Choroid plexus epithelial cell (primary cell): Measurements from ENCODE around the gene EP300.
"Not testable (repeated sequence)": the region's sequence is repeated elsewhere in the genome, so short reads cannot be mapped to it uniquely, and the experiment has no call there.

Source experiments
- DNase-seq: peaks from one replicate; pipeline ENCODE4 v3.0.0-alpha.2; 2010; ENCODE audit warnings: low read depth
- H3K4me3 ChIP-seq: 2 replicates; pipeline ENCODE4 v1.5.1; 2011; ENCODE audit warnings: low read depth, mild to moderate bottlenecking, control low read depth, low read length, moderate library complexity
- CTCF ChIP-seq: conservative IDR thresholded peaks from 2 replicates; pipeline ENCODE4 v1.5.1; 2011; ENCODE audit warnings: low read depth, mild to moderate bottlenecking, control low read depth, inconsistent platforms, low read length, moderate library complexity

EP300 gene

DNA sequence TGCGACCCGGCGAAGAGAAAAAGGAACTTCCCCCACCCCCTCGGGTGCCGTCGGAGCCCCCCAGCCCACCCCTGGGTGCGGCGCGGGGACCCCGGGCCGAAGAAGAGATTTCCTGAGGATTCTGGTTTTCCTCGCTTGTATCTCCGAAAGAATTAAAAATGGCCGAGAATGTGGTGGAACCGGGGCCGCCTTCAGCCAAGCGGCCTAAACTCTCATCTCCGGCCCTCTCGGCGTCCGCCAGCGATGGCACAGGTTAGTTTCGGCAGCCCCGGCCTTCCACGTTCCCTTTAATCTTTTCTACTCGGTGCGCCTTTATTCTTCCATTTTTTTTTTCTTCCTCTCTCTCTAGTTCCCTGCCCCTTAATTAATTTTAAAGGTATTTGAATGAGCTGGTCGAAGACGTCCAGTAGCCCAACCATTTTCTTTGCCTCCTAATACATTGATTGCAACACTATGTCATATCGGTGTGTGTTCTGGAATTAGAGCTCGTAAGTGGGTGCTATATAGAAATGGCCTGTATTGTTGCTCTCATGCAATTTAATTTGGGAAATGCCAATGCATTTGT is 537 bp downstream of the EP300 start:
- peak overlapping the region; percentile 95 for H3K4me3 ChIP-seq
- DNase-seq = peak; percentile 33
- no peak for TF ChIP-seq CTCF

DNA sequence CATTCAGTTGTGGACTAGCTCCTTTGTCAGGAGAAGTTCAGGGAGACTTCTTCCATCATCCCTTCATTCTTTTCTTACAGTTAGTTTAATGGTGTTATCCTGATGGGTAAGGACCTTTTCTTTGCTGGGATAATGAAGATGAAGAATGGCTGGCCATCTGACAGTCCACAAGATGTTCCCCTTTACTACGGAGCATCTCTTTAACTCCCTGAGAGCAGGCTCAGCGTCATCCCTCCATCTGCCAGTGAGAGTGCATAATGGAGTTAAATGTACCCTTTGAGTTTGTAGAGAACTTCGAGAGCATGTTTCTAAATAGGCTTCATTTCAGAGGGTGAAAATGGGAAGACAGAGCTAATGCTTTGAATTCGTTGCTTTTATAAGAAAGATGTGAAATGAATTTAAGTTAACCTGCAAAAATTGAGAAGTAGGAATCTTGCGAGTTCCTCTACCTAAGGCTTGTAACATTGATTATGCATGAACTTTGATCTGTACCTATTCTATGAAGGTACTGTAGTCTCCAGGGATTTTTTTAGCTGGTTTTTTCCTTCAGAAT is 1.7 kb downstream of the EP300 start:
- peak overlapping the region; percentile 95 for H3K4me3 ChIP-seq
- peak; percentile 60 for DNase-seq
- TF ChIP-seq CTCF = peak; percentile 5

- no peak for DNase-seq
- no peak overlapping the region for H3K4me3 ChIP-seq
- TF ChIP-seq CTCF = no peak
These were observed 4.0 kb downstream of the EP300 start for GRCh38 chr22:41096391-41096790.

- no peak overlapping the region for H3K4me3 ChIP-seq
- TF ChIP-seq CTCF = no peak
- DNase-seq = peak; percentile 14
These were observed 4.4 kb downstream of the EP300 start for GRCh38 chr22:41096841-41097240.

DNA sequence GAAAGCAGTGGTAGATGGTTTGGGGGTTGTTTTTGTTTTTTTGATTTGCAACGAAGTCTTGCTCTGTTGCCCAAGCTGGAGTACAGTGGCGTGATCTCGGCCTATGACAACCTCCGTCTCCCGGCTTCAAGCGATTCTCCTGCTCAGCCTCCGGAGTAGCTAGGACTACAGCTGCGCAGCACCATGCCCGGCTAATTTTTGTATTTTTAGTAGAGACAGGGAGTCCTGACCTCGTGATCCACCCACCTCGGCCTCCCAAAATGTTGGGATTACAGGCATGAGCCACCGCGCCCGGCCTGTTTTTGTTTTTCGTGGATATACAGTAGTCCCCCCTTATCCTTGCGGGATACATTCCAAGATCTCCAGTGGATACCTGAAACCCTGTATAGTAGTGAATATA is 6.6 kb downstream of the EP300 start:
- TF ChIP-seq CTCF = no peak
- no peak overlapping the region for H3K4me3 ChIP-seq
- DNase-seq = no peak

DNA sequence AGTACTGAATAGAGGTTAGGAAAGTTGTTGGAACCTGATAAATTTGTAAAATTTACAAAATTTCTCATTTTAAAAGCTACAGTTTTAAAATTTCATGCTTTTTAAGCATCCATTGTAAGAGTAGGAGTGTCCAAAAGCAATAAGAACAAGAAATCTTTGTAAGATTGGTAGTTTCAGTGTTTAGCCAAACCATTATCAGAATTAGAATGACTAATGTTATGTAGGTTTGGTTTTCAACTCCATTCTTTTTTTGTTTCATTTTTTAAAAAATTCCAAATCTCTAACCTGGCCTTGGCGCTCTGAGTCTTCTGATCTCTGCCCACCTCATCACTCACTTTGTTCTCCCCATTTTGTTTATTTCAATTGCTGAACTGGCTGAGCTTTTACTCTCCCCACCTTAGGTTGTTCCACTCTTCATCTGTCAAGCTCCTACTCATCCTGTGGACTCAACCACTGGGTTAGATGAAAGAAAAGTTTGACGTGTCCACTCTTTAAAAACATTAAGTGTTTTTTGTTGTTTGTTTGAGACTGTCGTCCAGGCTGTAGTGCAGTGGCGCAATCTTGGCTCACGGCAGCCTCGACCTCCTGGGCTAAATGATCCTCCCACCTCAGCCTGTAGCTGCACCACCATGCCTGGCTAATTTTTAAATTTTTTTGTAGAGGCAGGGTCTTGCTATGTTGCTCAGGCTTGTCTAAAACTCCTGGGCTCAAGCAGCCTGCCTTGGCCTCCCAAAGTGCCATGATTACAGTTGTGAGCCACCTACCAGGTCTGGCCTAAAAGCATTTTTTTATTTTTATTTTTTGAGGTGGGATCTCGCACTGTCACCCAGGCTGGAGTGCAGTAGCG is 14.0 kb downstream of the EP300 start:
- no peak for TF ChIP-seq CTCF
- DNase-seq = peak; percentile 65
- H3K4me3 ChIP-seq = no peak overlapping the region

DNA sequence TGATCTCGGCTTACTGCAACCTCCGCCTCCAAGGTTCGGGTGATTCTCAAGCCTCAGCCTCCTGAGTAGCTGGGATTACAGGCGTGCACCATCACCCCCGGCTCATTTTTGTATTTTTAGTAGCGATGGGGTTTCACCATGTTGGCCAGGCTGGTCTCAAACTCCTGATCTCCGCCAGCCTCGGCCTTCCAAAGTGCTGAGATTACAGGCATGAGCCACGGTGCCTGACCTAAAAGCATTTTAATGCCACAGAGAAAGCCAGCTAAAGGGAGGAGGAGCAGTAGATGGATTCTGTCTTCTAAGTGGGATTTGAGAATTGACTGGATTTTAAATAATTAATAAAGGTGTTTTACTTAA is 14.6 kb downstream of the EP300 start:
- not testable (repeated sequence) for H3K4me3 ChIP-seq

More for the DNA sequence above, 14.6 kb downstream of the EP300 start:
- DNase-seq = not testable (repeated sequence)
